ENCODE data around the gene PSMC5. TPM values are rescaled to one million over a fixed set of nuclear protein-coding genes. Genes with fewer than 3 reads are reported as not detected.

Gene PSMC5
- total and polyA plus RNA-seq, 9 of the 15 experiments (the other 6 are each of a cell fraction or from before 2014, with no cell fraction given): 89.2 to 393 (median 161) TPM

- TF ChIP-seq CLOCK (CRISPR knock-in tag; IDR thresholded peaks at IDR 0.05; ENCODE audit: borderline replicate concordance): no peak
- peak; percentile 87 for TF ChIP-seq MTA2 (IDR thresholded peaks at IDR 0.05; ENCODE audit: low read depth)
- TF ChIP-seq HDAC6 (IDR thresholded peaks at IDR 0.05; ENCODE audit: low read depth, low read length): no peak
- TF ChIP-seq ZNF764 (CRISPR knock-in tag; IDR thresholded peaks at IDR 0.05; ENCODE audit: low read depth): peak; percentile 85
- no peak for TF ChIP-seq CBFB (CRISPR knock-in tag; IDR thresholded peaks at IDR 0.05)
- no peak for TF ChIP-seq ZNF407 (IDR thresholded peaks at IDR 0.05; ENCODE audit: low read depth)
- peak; percentile 32 for TF ChIP-seq SMARCB1 (IDR thresholded peaks at IDR 0.05; ENCODE audit: insufficient read length, low read depth)
- no peak for TF ChIP-seq PHB (CRISPR knock-in tag; IDR thresholded peaks at IDR 0.05)
- peak in 1 of 2 experiments; percentile 35; a peak in 2 of 4 replicates for TF ChIP-seq ZMIZ1 (IDR thresholded peaks at IDR 0.05; ENCODE audit: low read depth in 2 of 2, low read length in 2 of 2)
- TF ChIP-seq PML (IDR thresholded peaks at IDR 0.05; ENCODE audit: low read length): peak; percentile 48
These were observed 15.5 kb downstream of the PSMC5 start, which contains the start of gene SMARCD2 (continued) for GRCh38 chr17:63842540-63843386.

All from K562 (cell line).